HCT116 (cell line): Measurements from ENCODE around the gene TNC. TPM values are rescaled to one million over a fixed set of nuclear protein-coding genes. Genes with fewer than 3 reads are reported as not detected.

Experiments used
- ATAC-seq: fragments of 200-7000 bp; cut with Tn5 transposase; 2 replicates; pipeline ENCODE4 v1.9.1; 2020; ENCODE audit warnings: mild to moderate bottlenecking, moderate library complexity
- BruUV-seq: library from RNA; stranded (reverse); fragments of 400-500 nt; replicated peaks from 2 replicates; lab custom pipeline; 2021; lab: Mats Ljungman, UMichigan
- CTCF ChIA-PET: fragments of 300-600 bp; sonication (Branson Sonifier 250); formaldehyde crosslinking; loops from one replicate; lab custom pipeline; 2021; ENCODE audit warnings: antibody characterized with exemption; lab: Charles Lee
- POLR2A ChIA-PET: fragments of 300-600, 350-600 bp; sonication (Branson Sonifier 250); formaldehyde crosslinking; loops from one replicate; lab custom pipeline; 2021; ENCODE audit warnings: antibody characterized with exemption; lab: Charles Lee
- RAD21 ChIA-PET, 2 experiments: fragments of 300-600 bp; sonication (Branson Sonifier 250); formaldehyde crosslinking; loops; one replicate each; lab custom pipeline; 2023; ENCODE audit warnings: low total read pairs in 2 of 2; ENCODE audit not compliant: uncharacterized antibody in 2 of 2, unreplicated experiment in 2 of 2, low non-redundant PET in 1 of 2; lab: Charles Lee
- DNase-seq: peaks from one replicate; pipeline ENCODE4 v3.0.0-alpha.2; 2010; ENCODE audit warnings: low read depth, low spot score
- H2AFZ ChIP-seq: fragments of 200-600 bp; shearing (Covaris generic), sonication (generic); 2 replicates; pipeline ENCODE4 v1.6.1; 2017; ENCODE audit warnings: low read depth, mixed run types, mixed read lengths, antibody characterized with exemption, low read length; ENCODE audit not compliant: poor library complexity, severe bottlenecking
- H3K27ac ChIP-seq: 2 replicates; pipeline ENCODE4 v1.5.1; 2012; ENCODE audit warnings: low read depth, low read length
- H3K27me3 ChIP-seq: fragments of 200-600 bp; sonication (generic); 2 replicates; pipeline ENCODE4 v1.6.1; 2016; ENCODE audit warnings: mixed run types, low read length, mixed read lengths; ENCODE audit not compliant: insufficient read depth
- H3K36me3 ChIP-seq, 2 experiments: fragments of 200-500 bp in 1 of 2; fragments of 200-600 bp in 1 of 2; sonication (Bioruptor generic) in 1 of 2; sonication (generic) in 1 of 2; 2 replicates each; pipeline versions ENCODE4 v1.5.1 to v1.6.1; 2014 to 2016; ENCODE audit warnings: low read length in 2 of 2, inconsistent platforms in 1 of 2, mixed read lengths in 1 of 2, mixed run types in 1 of 2; ENCODE audit not compliant: insufficient read depth in 2 of 2, control insufficient read depth in 1 of 2
- H3K4me1 ChIP-seq, 2 experiments: fragments of 200-600 bp in 1 of 2; sonication (generic) in 1 of 2; 2 replicates each; pipeline versions ENCODE4 v1.5.1 to v1.6.1; 2012 to 2017; ENCODE audit warnings: low read length in 2 of 2, inconsistent platforms in 1 of 2, mild to moderate bottlenecking in 1 of 2, mixed read lengths in 1 of 2, mixed run types in 1 of 2, moderate library complexity in 1 of 2; ENCODE audit not compliant: insufficient read depth in 2 of 2, control insufficient read depth in 1 of 2
- H3K4me2 ChIP-seq: fragments of 200-600 bp; sonication (generic); 2 replicates; pipeline ENCODE4 v1.6.1; 2017; ENCODE audit warnings: mixed run types, low read length, mixed read lengths
- H3K4me3 ChIP-seq, 2 experiments: fragments of 200-600 bp in 1 of 2; sonication (generic) in 1 of 2; replicated peaks in 1 of 2; 2 replicates each; pipeline ENCODE4 v1.5.1; 2011 to 2016; ENCODE audit warnings: low read length in 2 of 2, control low read depth in 1 of 2, low read depth in 1 of 2, mild to moderate bottlenecking in 1 of 2, mixed read lengths in 1 of 2, mixed run types in 1 of 2
- H3K79me2 ChIP-seq: fragments of 200-600 bp; sonication (generic); 2 replicates; pipeline ENCODE4 v1.6.1; 2017; ENCODE audit warnings: mild to moderate bottlenecking, mixed run types, low read length, moderate library complexity, mixed read lengths; ENCODE audit not compliant: insufficient read depth
- H3K9ac ChIP-seq: fragments of 200-600 bp; sonication (generic); 2 replicates; pipeline ENCODE4 v1.6.1; 2016; ENCODE audit warnings: low read length, mixed read lengths
- H3K9me2 ChIP-seq: fragments of 200-600 bp; sonication (generic), shearing (Covaris generic); 2 replicates; pipeline ENCODE4 v1.6.1; 2017; ENCODE audit warnings: mixed run types, mild to moderate bottlenecking, moderate library complexity; ENCODE audit not compliant: insufficient read depth
- H3K9me3 ChIP-seq, 2 experiments: fragments of 200-500 bp in 1 of 2; fragments of 200-600 bp in 1 of 2; sonication (Bioruptor generic) in 1 of 2; sonication (generic) in 1 of 2; 2 replicates each; pipeline ENCODE4 v1.6.1; 2014 to 2017; ENCODE audit warnings: low read length in 2 of 2, mixed read lengths in 2 of 2, inconsistent platforms in 1 of 2, low read depth in 1 of 2, mild to moderate bottlenecking in 1 of 2, mixed run types in 1 of 2, moderate library complexity in 1 of 2; ENCODE audit not compliant: control insufficient read depth in 1 of 2, insufficient read depth in 1 of 2
- H4K20me1 ChIP-seq: fragments of 200-600 bp; sonication (generic), shearing (Covaris generic); 2 replicates; pipeline ENCODE4 v1.6.1; 2017; ENCODE audit warnings: mixed run types, mild to moderate bottlenecking, moderate library complexity; ENCODE audit not compliant: insufficient read depth
- EGR1 ChIP-seq: IDR thresholded peaks from 2 replicates; pipeline ENCODE4 v1.6.1; 2012; ENCODE audit warnings: low read depth
- ELF1 ChIP-seq: IDR thresholded peaks from 2 replicates; pipeline ENCODE4 v1.6.1; 2012; ENCODE audit warnings: low read depth, borderline replicate concordance
- EZH2phosphoT487 ChIP-seq: fragments of 200-600 bp; IDR thresholded peaks from 2 replicates; pipeline ENCODE4 v1.6.1; 2018; ENCODE audit warnings: antibody characterized with exemption, borderline replicate concordance
- FOSL1 ChIP-seq: IDR thresholded peaks from 2 replicates; pipeline ENCODE4 v1.6.1; 2012; ENCODE audit warnings: low read depth
- POLR2A ChIP-seq: IDR thresholded peaks from 2 replicates; pipeline ENCODE4 v1.7.0; 2011; ENCODE audit warnings: borderline replicate concordance; ENCODE audit not compliant: insufficient read depth, insufficient read length; ENCODE audit errors: extremely low read depth
- RAD21 ChIP-seq: IDR thresholded peaks from 2 replicates; pipeline ENCODE4 v1.6.1; 2012; ENCODE audit warnings: low read depth, mild to moderate bottlenecking
- SIN3A ChIP-seq: IDR thresholded peaks from 2 replicates; pipeline ENCODE4 v1.6.1; 2012; ENCODE audit warnings: low read depth
- TCF7L2 ChIP-seq: IDR thresholded peaks from 2 replicates; pipeline ENCODE4 v1.7.0; 2011; ENCODE audit warnings: borderline replicate concordance, inconsistent platforms; ENCODE audit not compliant: insufficient read depth, insufficient read length; ENCODE audit errors: extremely low read depth
- YY1 ChIP-seq: IDR thresholded peaks from 2 replicates; pipeline ENCODE4 v1.6.1; 2011; ENCODE audit warnings: low read length, low read depth, moderate library complexity, mild to moderate bottlenecking; ENCODE audit not compliant: insufficient replicate concordance; ENCODE audit errors: extremely low read depth
- ZFX ChIP-seq: fragments of 450-650 bp; IDR thresholded peaks from 2 replicates; pipeline ENCODE4 v1.6.1; 2017
- intact Hi-C: fragments of 100-400 bp; cut with micrococcal nuclease; formaldehyde crosslinking; loops from 2 replicates; pipeline ENCODE4 v1.10.0; 2022
- total RNA-seq: library from RNA; stranded (reverse); gene quantifications from one replicate; pipeline ENCODE4 v1.2.1, GENCODE V29; 2021; ENCODE audit not compliant: unreplicated experiment
- TF ChIP-seq, protein P1 (sequence below): IDR thresholded peaks from 2 replicates; pipeline ENCODE4 v1.6.1; 2012
- TF ChIP-seq, protein P2 (sequence below), 3 experiments: fragments of 200-600 bp in 1 of 3; sonication (generic) in 1 of 3; IDR thresholded peaks in 2 of 3; conservative IDR thresholded peaks in 1 of 3; 2 replicates each; pipeline ENCODE4 v1.5.1; 2012 to 2017; ENCODE audit warnings: low read depth in 2 of 3, low read length in 2 of 3, antibody characterized with exemption in 1 of 3, borderline replicate concordance in 1 of 3, control low read depth in 1 of 3, mild to moderate bottlenecking in 1 of 3, mixed read lengths in 1 of 3, mixed run types in 1 of 3, moderate library complexity in 1 of 3; ENCODE audit not compliant: insufficient read depth in 1 of 3

Gene TNC
- total RNA-seq, 1 experiment from 2014 or later: 0.49 TPM

DNA sequence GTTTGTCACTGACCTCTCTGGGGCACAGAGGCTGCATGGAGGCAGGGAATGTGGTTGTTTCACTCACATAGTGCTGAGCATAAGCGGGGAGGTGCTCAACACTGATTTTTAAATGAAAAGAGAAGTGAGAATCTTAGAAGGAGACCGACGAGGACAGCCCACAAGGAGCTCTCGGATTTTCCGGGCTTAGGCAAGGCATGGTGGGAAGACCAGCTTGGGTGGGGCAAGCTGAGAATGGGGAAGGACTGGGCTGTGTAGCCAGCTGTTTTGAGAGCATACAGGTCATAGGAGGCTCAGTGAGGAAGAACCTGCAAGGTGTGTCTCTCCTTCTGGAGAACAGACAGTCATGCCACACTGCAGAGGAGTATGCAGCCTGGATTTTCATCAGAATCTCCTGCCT lies 101.6 kb downstream of the TNC start:
- Histone ChIP-seq H3K9me3 (no peaks in the 10 kb centered on the region), H3K36me3 (no peaks in the 10 kb centered on the region), H3K27ac (no peak overlapping the region), H3K79me2 (no peaks in the 10 kb centered on the region), H3K27me3 (peaks cover 6% of the 10 kb centered on the region; the same call in 1 of the 2 replicates), H2AFZ (no peak overlapping the region), H3K9me2 (no peaks in the 10 kb centered on the region), H3K4me1 (no peaks in the 10 kb centered on the region), H4K20me1 (no peaks in the 10 kb centered on the region), H3K4me2 (no peak overlapping the region), H3K4me3 (no peak overlapping the region), H3K9ac (no peak overlapping the region)
- no peak for TF ChIP-seq FOSL1
- TF ChIP-seq SIN3A: no peak
- no peak for TF ChIP-seq POLR2A
- no peak for TF ChIP-seq YY1
- TF ChIP-seq, protein P1, sequence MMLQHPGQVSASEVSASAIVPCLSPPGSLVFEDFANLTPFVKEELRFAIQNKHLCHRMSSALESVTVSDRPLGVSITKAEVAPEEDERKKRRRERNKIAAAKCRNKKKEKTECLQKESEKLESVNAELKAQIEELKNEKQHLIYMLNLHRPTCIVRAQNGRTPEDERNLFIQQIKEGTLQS: no peak
- no peak for TF ChIP-seq EZH2phosphoT487
- no peak for TF ChIP-seq ZFX
- no peak for TF ChIP-seq TCF7L2
- no peak for TF ChIP-seq RAD21
- TF ChIP-seq EGR1: no peak
- ChIA-PET CTCF (interaction anchor here (1.7 kb wide), 1 partner anchor 335 kb away, joined by 6 read pairs; no protein-coding TSS in a partner anchor), RAD21 (no interaction called here), POLR2A (no interaction called here)
- no peak for ATAC-seq
- no TSS peak for BruUV-seq
- no peak for DNase-seq
- intact Hi-C loops: loop anchor here (10.0 kb wide), 1 partner anchor 582 kb away; no protein-coding TSS in a partner anchor

DNA sequence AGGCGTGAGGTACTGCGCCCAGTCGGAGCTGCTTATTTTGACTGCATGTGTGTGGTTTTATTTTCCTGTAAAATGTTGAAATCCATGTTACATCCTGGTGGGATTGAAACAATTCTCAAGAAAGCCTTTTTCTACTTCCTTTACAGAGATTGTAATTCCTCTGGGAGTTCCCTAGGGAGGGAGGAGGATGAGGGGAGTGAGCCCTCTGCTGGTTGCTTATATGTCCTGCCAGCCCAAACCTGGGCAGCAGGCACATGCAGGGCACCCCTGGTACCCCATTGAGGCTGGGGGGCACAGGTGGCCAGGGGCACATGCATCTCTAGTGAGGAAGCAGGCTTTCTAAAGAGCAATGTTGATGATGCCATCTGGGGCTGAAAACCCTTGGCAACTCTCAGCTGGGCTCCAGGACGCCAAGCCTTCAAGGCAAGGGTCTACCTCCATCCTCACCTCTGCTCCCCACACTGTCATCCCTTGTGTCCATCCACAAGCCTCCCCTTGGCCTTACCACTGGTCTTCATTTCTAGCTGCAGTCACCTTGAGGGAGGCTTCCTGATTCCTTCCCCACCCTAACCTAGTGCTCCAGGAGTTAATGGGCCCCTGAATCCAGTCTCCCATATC lies 102.8 kb downstream of the TNC start:
- H3K9me3 ChIP-seq: no peaks in the 10 kb centered on the region
- ATAC-seq: peak; percentile 88
- H3K27ac ChIP-seq: no peak overlapping the region
- H3K79me2 ChIP-seq: no peaks in the 10 kb centered on the region
- H2AFZ ChIP-seq: no peak overlapping the region
- ChIA-PET CTCF (interaction anchor here (0.8 to 3.1 kb wide), 9 partner anchors 101 to 610 kb away, joined by 3 to 16 read pairs (median 5); no protein-coding TSS in a partner anchor), POLR2A (no interaction called here), RAD21 (interaction anchor here in 1 of 2 experiments (1.0 kb wide), 1 partner anchor 108 kb away, joined by 3 read pairs; no protein-coding TSS in a partner anchor)
- no peaks in the 10 kb centered on the region for H3K4me1 ChIP-seq
- H4K20me1 ChIP-seq: no peaks in the 10 kb centered on the region
- BruUV-seq: no TSS peak
- H3K36me3 ChIP-seq: no peaks in the 10 kb centered on the region
- no peaks in the 10 kb centered on the region for H3K9me2 ChIP-seq
- H3K4me2 ChIP-seq: no peak overlapping the region
- H3K4me3 ChIP-seq: no peak overlapping the region
- H3K9ac ChIP-seq: no peak overlapping the region
- DNase-seq: peak; percentile 40
- intact Hi-C loops: loop anchor here (1.0 to 10.0 kb wide), 2 partner anchors 580 to 610 kb away; no protein-coding TSS in a partner anchor
- H3K27me3 ChIP-seq: peaks cover 17% of the 10 kb centered on the region; the same call in 1 of the 2 replicates
- TF ChIP-seq RAD21: peak; percentile 67
- no peak for TF ChIP-seq POLR2A
- no peak for TF ChIP-seq ELF1
- TF ChIP-seq, protein P2, sequence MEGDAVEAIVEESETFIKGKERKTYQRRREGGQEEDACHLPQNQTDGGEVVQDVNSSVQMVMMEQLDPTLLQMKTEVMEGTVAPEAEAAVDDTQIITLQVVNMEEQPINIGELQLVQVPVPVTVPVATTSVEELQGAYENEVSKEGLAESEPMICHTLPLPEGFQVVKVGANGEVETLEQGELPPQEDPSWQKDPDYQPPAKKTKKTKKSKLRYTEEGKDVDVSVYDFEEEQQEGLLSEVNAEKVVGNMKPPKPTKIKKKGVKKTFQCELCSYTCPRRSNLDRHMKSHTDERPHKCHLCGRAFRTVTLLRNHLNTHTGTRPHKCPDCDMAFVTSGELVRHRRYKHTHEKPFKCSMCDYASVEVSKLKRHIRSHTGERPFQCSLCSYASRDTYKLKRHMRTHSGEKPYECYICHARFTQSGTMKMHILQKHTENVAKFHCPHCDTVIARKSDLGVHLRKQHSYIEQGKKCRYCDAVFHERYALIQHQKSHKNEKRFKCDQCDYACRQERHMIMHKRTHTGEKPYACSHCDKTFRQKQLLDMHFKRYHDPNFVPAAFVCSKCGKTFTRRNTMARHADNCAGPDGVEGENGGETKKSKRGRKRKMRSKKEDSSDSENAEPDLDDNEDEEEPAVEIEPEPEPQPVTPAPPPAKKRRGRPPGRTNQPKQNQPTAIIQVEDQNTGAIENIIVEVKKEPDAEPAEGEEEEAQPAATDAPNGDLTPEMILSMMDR (IDR thresholded peaks at IDR 0.05 in 2 of 3, conservative IDR thresholded peaks at IDR 0.05 in 1 of 3; ENCODE audit: borderline replicate concordance in 1 of 3, insufficient read depth in 1 of 3, low read depth in 2 of 3, low read length in 2 of 3): peak; percentile 60 to 80 (median 75)
